Activated CD4-positive, alpha-beta T cell treated with anti-CD3 and anti-CD28 coated beads, Interleukin-2, amount 10 ng/mL, durations not matched to agents 7 days and 5 days (primary cell): Measurements from ENCODE around the gene PALS2. TPM values are rescaled to one million over a fixed set of nuclear protein-coding genes. Genes with fewer than 3 reads are reported as not detected.

Experiments
- CTCF ChIA-PET: fragments of 350-600 bp; sonication (Branson Sonifier 250); formaldehyde crosslinking; loops from one replicate; lab custom pipeline; 2021; ENCODE audit warnings: antibody characterized with exemption; lab: Charles Lee
- POLR2A ChIA-PET: fragments of 350-600 bp; sonication (Branson Sonifier 250); formaldehyde crosslinking; loops from one replicate; lab custom pipeline; 2021; ENCODE audit warnings: antibody characterized with exemption; lab: Charles Lee
- DNase-seq: peaks from one replicate; pipeline ENCODE4 v3.0.0-alpha.2; 2020
- H3K27ac Mint-ChIP-seq: one replicate; pipeline ENCODE4 v1.8.0; 2021; ENCODE audit warnings: mild to moderate bottlenecking, moderate library complexity, mixed read lengths
- H3K27me3 Mint-ChIP-seq: one replicate; pipeline ENCODE4 v1.8.0; 2021; ENCODE audit warnings: mixed read lengths
- H3K36me3 Mint-ChIP-seq: one replicate; pipeline ENCODE4 v1.8.0; 2021; ENCODE audit warnings: low read depth, mixed read lengths
- H3K4me1 Mint-ChIP-seq: one replicate; pipeline ENCODE4 v1.8.0; 2021; ENCODE audit warnings: mixed read lengths
- H3K4me3 Mint-ChIP-seq: one replicate; pipeline ENCODE4 v1.8.0; 2021; ENCODE audit warnings: mild to moderate bottlenecking, moderate library complexity, mixed read lengths
- H3K9me3 Mint-ChIP-seq: one replicate; pipeline ENCODE4 v1.8.0; 2021; ENCODE audit warnings: mixed read lengths
- total RNA-seq, 2 experiments: library from RNA; stranded (reverse); gene quantifications; one replicate each; pipeline ENCODE4 v1.2.3, GENCODE V29; 2021

The PALS2 gene
- total RNA-seq, 2 experiments from 2014 or later: 16.1 to 20.2 TPM

DNA sequence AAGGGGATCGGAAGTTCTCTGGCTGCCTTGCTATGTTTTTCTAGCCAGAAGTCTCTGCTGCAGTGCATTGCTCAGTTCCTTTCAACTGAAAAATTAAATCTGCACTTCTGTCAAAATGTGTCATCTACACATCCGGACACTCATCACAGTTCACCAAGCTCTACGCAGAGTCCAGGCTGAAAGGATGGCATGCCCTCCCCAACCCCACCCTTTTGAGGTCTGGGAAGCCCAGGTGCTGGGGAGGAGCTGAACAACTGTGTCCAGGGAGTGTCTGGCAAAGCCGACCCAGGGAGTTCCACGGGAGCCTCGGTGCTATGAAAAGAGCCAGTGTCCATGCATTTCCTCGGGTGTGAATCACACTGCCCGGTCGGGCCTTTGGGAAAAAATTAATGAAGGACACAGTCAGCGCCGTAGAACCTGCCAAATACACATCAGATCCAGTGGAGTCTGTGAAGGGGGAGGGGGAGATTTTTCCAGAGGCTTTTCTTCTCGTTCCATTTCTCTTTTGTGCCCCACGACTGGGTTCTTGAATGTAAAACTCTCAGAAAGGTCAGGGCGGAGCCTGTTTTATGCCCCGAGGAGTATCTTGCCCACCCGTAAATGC is 757 bp upstream of the PALS2 start:
- H3K36me3 Mint-ChIP-seq: no peaks in the 10 kb centered on the region
- peak; percentile 31 for DNase-seq
- CTCF ChIA-PET: interaction anchor here (1.3 to 1.6 kb wide), 2 partner anchors 9 to 21 kb away, joined by 3 to 4 read pairs; no protein-coding TSS in a partner anchor
- no peaks in the 10 kb centered on the region for H3K9me3 Mint-ChIP-seq
- POLR2A ChIA-PET: no interaction called here
- H3K27ac Mint-ChIP-seq: peak overlapping the region; percentile 82
- H3K4me1 Mint-ChIP-seq: peaks cover 37% of the 10 kb centered on the region
- peak overlapping the region; percentile 81 for H3K4me3 Mint-ChIP-seq
- peaks cover 35% of the 10 kb centered on the region for H3K27me3 Mint-ChIP-seq

- peak; percentile 23 for DNase-seq
- Mint-ChIP-seq H3K36me3 (no peaks in the 10 kb centered on the region), H3K9me3 (no peaks in the 10 kb centered on the region), H3K4me3 (peak overlapping the region; percentile 89), H3K27me3 (peaks cover 29% of the 10 kb centered on the region), H3K27ac (peak overlapping the region; percentile 85), H3K4me1 (peaks cover 39% of the 10 kb centered on the region)
- ChIA-PET CTCF (interaction anchor here (1.3 to 1.6 kb wide), 3 partner anchors 10 to 525 kb away, joined by 3 to 7 read pairs (median 4); no protein-coding TSS in a partner anchor), POLR2A (interaction anchor here (0.6 kb wide), 1 partner anchor 99 kb away, joined by 3 read pairs; no protein-coding TSS in a partner anchor)
Measured at GRCh38 chr7:24573554-24574338, 494 bp downstream of the PALS2 start.

- peak overlapping the region; percentile 85 for H3K27ac Mint-ChIP-seq
- no peaks in the 10 kb centered on the region for H3K36me3 Mint-ChIP-seq
- H3K9me3 Mint-ChIP-seq: no peaks in the 10 kb centered on the region
- POLR2A ChIA-PET: no interaction called here
- CTCF ChIA-PET: interaction anchor here (1.6 kb wide), 1 partner anchor 11 kb away, joined by 4 read pairs; no protein-coding TSS in a partner anchor
- H3K27me3 Mint-ChIP-seq: peaks cover 23% of the 10 kb centered on the region
- H3K4me3 Mint-ChIP-seq: peak overlapping the region; percentile 89
- peaks cover 43% of the 10 kb centered on the region for H3K4me1 Mint-ChIP-seq
- DNase-seq: no peak
Measured at GRCh38 chr7:24574386-24574785, 1.1 kb downstream of the PALS2 start.

- Mint-ChIP-seq H3K4me3 (peak overlapping the region; percentile 89), H3K9me3 (no peaks in the 10 kb centered on the region), H3K36me3 (no peaks in the 10 kb centered on the region), H3K4me1 (peaks cover 47% of the 10 kb centered on the region), H3K27ac (peak overlapping the region; percentile 85), H3K27me3 (peaks cover 19% of the 10 kb centered on the region)
- CTCF ChIA-PET: interaction anchor here (1.2 to 1.3 kb wide), 2 partner anchors 10 to 130 kb away, joined by 3 to 4 read pairs; no protein-coding TSS in a partner anchor
- POLR2A ChIA-PET: no interaction called here
- no peak for DNase-seq
Measured at GRCh38 chr7:24574950-24575349, 1.7 kb downstream of the PALS2 start.

DNA sequence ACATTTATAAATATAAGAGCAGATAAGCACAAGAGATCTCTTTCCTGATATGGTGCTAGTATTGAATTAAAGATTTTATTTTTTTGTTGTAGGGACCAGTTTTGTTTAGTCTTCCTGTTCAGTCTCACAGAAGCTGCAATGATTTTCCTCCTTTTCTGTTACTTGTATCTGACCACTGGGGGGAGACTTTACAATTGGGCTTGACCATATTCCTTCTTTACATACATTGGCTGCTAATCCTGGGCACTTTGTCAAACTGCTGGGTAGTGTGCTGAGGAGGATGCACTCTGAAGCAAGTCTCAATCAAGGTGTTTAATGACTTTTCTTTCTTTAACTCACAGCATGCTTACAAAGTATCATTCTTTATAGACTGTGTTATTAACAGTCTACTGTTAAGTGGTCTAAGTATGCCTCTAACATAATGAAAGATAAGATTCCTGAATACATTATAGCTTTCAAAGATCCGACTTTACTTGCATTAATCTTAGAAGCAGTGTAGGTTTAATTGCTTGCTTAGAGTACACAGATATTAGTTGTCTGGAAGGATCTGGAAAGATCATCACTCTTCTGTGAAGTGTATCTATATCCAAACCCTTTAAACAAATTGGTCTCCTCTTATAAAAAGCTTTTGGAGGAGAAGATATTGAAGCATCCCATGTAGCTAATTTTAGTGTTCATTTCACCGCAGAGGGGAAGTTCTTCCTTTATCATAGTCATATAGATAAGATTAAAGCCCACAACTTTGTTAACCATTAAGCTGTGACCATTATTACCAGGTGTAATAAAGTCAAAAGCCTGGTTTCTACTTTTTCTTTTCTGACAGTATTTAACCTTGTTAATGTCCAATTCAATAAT is 3.1 kb downstream of the PALS2 start:
- POLR2A ChIA-PET: no interaction called here
- Mint-ChIP-seq H3K4me1 (peaks cover 50% of the 10 kb centered on the region), H3K27me3 (peaks cover 6% of the 10 kb centered on the region), H3K9me3 (no peaks in the 10 kb centered on the region), H3K4me3 (peak overlapping the region; percentile 12), H3K27ac (no peak overlapping the region), H3K36me3 (no peaks in the 10 kb centered on the region)
- CTCF ChIA-PET: interaction anchor here (0.9 to 1.3 kb wide), 4 partner anchors 12 to 128 kb away, joined by 3 to 4 read pairs (median 3); no protein-coding TSS in a partner anchor
- DNase-seq: peak; percentile 12

- POLR2A ChIA-PET: no interaction called here
- DNase-seq: no peak
- Mint-ChIP-seq H3K36me3 (no peaks in the 10 kb centered on the region), H3K4me1 (peaks cover 39% of the 10 kb centered on the region), H3K4me3 (no peak overlapping the region), H3K9me3 (no peaks in the 10 kb centered on the region), H3K27ac (no peak overlapping the region), H3K27me3 (no peaks in the 10 kb centered on the region)
- CTCF ChIA-PET: no interaction called here
Measured at GRCh38 chr7:24578052-24578451, 4.8 kb downstream of the PALS2 start.

GRCh38 chr7:24580283-24580946 is 7.2 kb downstream of the PALS2 start:
- Mint-ChIP-seq H3K4me1 (peaks cover 26% of the 10 kb centered on the region), H3K4me3 (no peak overlapping the region), H3K27ac (no peak overlapping the region), H3K27me3 (no peaks in the 10 kb centered on the region), H3K36me3 (no peaks in the 10 kb centered on the region), H3K9me3 (no peaks in the 10 kb centered on the region)
- DNase-seq: no peak
- CTCF ChIA-PET: no interaction called here
- POLR2A ChIA-PET: no interaction called here

DNA sequence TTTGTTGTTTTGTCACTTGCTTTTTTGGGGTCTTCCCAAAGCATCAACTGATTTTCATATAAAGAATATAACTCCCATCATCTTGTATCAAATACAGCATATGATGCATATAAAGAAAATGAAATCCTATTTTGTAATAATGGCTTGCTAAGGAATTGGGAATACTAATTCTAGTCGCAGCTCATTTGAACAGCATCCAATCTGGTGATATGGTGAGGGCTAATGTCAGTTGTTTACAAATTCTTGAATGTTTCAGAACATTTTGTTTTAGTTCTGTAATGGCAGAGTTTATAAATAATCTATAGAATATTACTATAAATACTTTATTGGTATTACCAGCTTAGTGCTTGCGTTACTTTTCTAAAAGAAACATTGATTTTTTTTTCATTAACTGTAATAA is 8.9 kb downstream of the PALS2 start:
- no peaks in the 10 kb centered on the region for H3K36me3 Mint-ChIP-seq
- H3K9me3 Mint-ChIP-seq: no peaks in the 10 kb centered on the region
- DNase-seq: no peak
- no peak overlapping the region for H3K27ac Mint-ChIP-seq
- peaks cover 18% of the 10 kb centered on the region for H3K4me1 Mint-ChIP-seq
- no peak overlapping the region for H3K4me3 Mint-ChIP-seq
- POLR2A ChIA-PET: interaction anchor here (0.6 kb wide), 1 partner anchor 22 kb away, joined by 3 read pairs; no protein-coding TSS in a partner anchor
- H3K27me3 Mint-ChIP-seq: no peaks in the 10 kb centered on the region
- CTCF ChIA-PET: no interaction called here

- peak; percentile 57 for DNase-seq
- Mint-ChIP-seq H3K36me3 (peaks cover 2% of the 10 kb centered on the region), H3K27me3 (no peaks in the 10 kb centered on the region), H3K9me3 (no peaks in the 10 kb centered on the region), H3K4me3 (no peak overlapping the region), H3K4me1 (peaks cover 13% of the 10 kb centered on the region), H3K27ac (no peak overlapping the region)
- ChIA-PET CTCF (interaction anchor here (0.6 to 1.2 kb wide), 2 partner anchors 11 to 482 kb away, joined by 3 read pairs; no protein-coding TSS in a partner anchor), POLR2A (no interaction called here)
Measured at GRCh38 chr7:24587853-24588252, 14.6 kb downstream of the PALS2 start.

- H3K4me3 Mint-ChIP-seq: no peak overlapping the region
- H3K27me3 Mint-ChIP-seq: no peaks in the 10 kb centered on the region
- H3K4me1 Mint-ChIP-seq: peaks cover 13% of the 10 kb centered on the region
- POLR2A ChIA-PET: no interaction called here
- no peak for DNase-seq
- CTCF ChIA-PET: no interaction called here
- H3K27ac Mint-ChIP-seq: no peak overlapping the region
- peaks cover 2% of the 10 kb centered on the region for H3K36me3 Mint-ChIP-seq
- H3K9me3 Mint-ChIP-seq: no peaks in the 10 kb centered on the region
Measured at GRCh38 chr7:24591152-24591551, 17.9 kb downstream of the PALS2 start.

- no peak overlapping the region for H3K4me3 Mint-ChIP-seq
- no peak overlapping the region for H3K27ac Mint-ChIP-seq
- H3K27me3 Mint-ChIP-seq: no peaks in the 10 kb centered on the region
- ChIA-PET CTCF (no interaction called here), POLR2A (interaction anchor here (0.6 kb wide), 1 partner anchor 71 kb away, joined by 3 read pairs; no protein-coding TSS in a partner anchor)
- DNase-seq: no peak
- H3K36me3 Mint-ChIP-seq: peaks cover 2% of the 10 kb centered on the region
- H3K9me3 Mint-ChIP-seq: no peaks in the 10 kb centered on the region
- H3K4me1 Mint-ChIP-seq: no peaks in the 10 kb centered on the region
Measured at GRCh38 chr7:24595671-24596418, 22.6 kb downstream of the PALS2 start.
